ENCODE data around the gene KCNJ5. TPM values are rescaled to one million over a fixed set of nuclear protein-coding genes. Genes with fewer than 3 reads are reported as not detected.

The KCNJ5 gene
- total and polyA plus RNA-seq, 2 experiments from 2014 or later: under 0.01 TPM; not detected in 1

DNA sequence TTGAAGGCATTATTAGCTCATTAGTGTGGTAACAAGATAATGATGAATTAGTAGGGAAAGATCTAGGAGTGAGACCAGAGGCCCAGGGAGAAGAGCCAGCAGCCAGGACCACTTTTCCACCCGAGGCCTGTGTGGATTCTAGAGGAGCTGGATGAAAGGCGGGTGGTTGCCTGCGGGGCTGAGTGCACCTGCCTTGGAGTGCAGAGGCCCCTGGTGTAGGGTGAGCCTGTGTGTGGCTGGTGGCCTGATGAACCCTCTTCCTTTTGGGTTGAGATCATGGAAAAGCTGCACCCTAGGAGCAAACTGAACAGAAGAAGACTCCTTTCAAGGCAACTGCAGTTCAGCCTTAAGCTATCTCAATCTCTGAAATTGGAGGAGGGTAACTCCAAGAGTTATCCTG lies 57.4 kb downstream of the KCNJ5 start:
- no peak for TF ChIP-seq EZH2 (IDR thresholded peaks at IDR 0.05; ENCODE audit: insufficient read depth, poor library complexity, severe bottlenecking)
- TF ChIP-seq EZH2phosphoT487 (IDR thresholded peaks at IDR 0.05; ENCODE audit: insufficient read depth, low read depth): no peak
- DNase-seq: no peak
- H3K9me3 ChIP-seq (ENCODE audit: low read depth): no peaks in the 10 kb centered on the region
- no peaks in the 10 kb centered on the region for H3K27me3 ChIP-seq (replicated peaks; ENCODE audit: insufficient read depth)
- H3K36me3 ChIP-seq (ENCODE audit: low read depth): no peaks in the 10 kb centered on the region
- no peaks in the 10 kb centered on the region for H4K20me1 ChIP-seq (ENCODE audit: insufficient read depth)
- peaks cover 5% of the 10 kb centered on the region; the same call in 1 of the 2 replicates for H3F3A ChIP-seq (ENCODE audit: insufficient read depth)
- H3K4me3 ChIP-seq: no peak overlapping the region
- H3K4me1 ChIP-seq (ENCODE audit: insufficient read depth): no peaks in the 10 kb centered on the region
- WGBS, 2 experiments (ENCODE audit: low coverage in 1 of 2, low lambda C conversion rate in 2 of 2, missing lambda C conversion rate in 2 of 2): 69 to 71% methylated on average over 3 of the region's 3 CpGs
- no peak overlapping the region for H3K9ac ChIP-seq
- no peaks in the 10 kb centered on the region for H3K9me2 ChIP-seq (ENCODE audit: insufficient read depth)
- no peak overlapping the region for H2AFZ ChIP-seq
- H3K27ac ChIP-seq: no peak overlapping the region
- no peak overlapping the region for H3K4me2 ChIP-seq (ENCODE audit: unreplicated experiment)
- in situ Hi-C loops (cut with MboI): no loop called here
- H3K79me2 ChIP-seq (ENCODE audit: insufficient read depth): no peaks in the 10 kb centered on the region

DNA sequence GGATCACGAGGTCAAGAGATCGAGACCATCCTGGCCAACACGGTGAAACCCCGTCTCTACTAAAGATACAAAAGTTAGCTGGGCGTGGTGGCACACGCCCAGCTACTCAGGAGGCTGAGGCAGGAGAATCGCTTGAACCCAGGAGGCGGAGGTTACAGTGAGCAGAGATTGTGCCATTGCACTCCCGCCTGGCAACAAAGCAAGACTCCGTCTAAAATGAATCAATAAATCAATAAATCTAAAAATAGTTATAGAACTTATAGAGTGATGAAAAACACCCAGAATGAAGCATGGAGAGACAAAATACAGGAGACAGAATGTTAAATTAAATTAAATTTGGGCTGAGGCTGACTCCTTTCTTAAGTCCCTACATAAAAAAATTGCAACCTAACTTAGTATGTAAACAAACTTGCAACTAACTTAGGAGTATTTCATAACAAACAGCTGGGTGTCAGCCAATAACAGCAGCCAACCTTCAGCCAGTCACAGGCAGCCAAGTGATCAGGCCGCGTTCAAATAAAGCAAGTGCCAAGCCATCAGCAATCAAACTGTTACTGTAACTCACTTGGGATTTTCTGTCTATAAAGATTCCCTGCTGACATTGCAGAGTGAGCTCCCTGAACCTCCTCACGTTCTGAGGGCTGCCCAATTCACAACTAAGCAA lies 58.8 kb downstream of the KCNJ5 start:
- Histone ChIP-seq H3K4me1 (ENCODE audit: insufficient read depth) (no peaks in the 10 kb centered on the region), H3K36me3 (ENCODE audit: low read depth) (no peaks in the 10 kb centered on the region), H3K27ac (no peak overlapping the region), H4K20me1 (ENCODE audit: insufficient read depth) (no peaks in the 10 kb centered on the region), H3K9me3 (ENCODE audit: low read depth) (no peaks in the 10 kb centered on the region), H3K27me3 (replicated peaks; ENCODE audit: insufficient read depth) (no peaks in the 10 kb centered on the region; the same call in 1 of the 2 replicates), H3K9me2 (ENCODE audit: insufficient read depth) (no peaks in the 10 kb centered on the region), H3F3A (ENCODE audit: insufficient read depth) (peaks cover 5% of the 10 kb centered on the region; the same call in 1 of the 2 replicates), H3K4me3 (no peak overlapping the region), H3K9ac (no peak overlapping the region), H3K4me2 (ENCODE audit: unreplicated experiment) (no peak overlapping the region), H2AFZ (no peak overlapping the region), H3K79me2 (ENCODE audit: insufficient read depth) (no peaks in the 10 kb centered on the region)
- TF ChIP-seq EZH2 (IDR thresholded peaks at IDR 0.05; ENCODE audit: insufficient read depth, poor library complexity, severe bottlenecking) (no peak), EZH2phosphoT487 (IDR thresholded peaks at IDR 0.05; ENCODE audit: insufficient read depth, low read depth) (no peak)
- WGBS, 2 experiments (ENCODE audit: low coverage in 1 of 2, low lambda C conversion rate in 2 of 2, missing lambda C conversion rate in 2 of 2): 53 to 60% methylated on average over 13 of the region's 13 CpGs
- in situ Hi-C loops (cut with MboI): loop anchor here (5.0 to 25.0 kb wide), 2 partner anchors 68 to 788 kb away; no protein-coding TSS in a partner anchor
- DNase-seq: peak; percentile 15

GRCh38 chr11:128953151-128953550 lies 62.0 kb downstream of the KCNJ5 start:
- no peaks in the 10 kb centered on the region for H4K20me1 ChIP-seq (ENCODE audit: insufficient read depth)
- no peaks in the 10 kb centered on the region for H3K9me3 ChIP-seq (ENCODE audit: low read depth)
- H3K36me3 ChIP-seq (ENCODE audit: low read depth): no peaks in the 10 kb centered on the region
- no peaks in the 10 kb centered on the region for H3K79me2 ChIP-seq (ENCODE audit: insufficient read depth)
- no peak overlapping the region for H3K4me3 ChIP-seq
- in situ Hi-C loops (cut with MboI): loop anchor here (5.0 to 25.0 kb wide), 2 partner anchors 71 to 791 kb away; no protein-coding TSS in a partner anchor
- H3K9me2 ChIP-seq (ENCODE audit: insufficient read depth): no peaks in the 10 kb centered on the region
- no peak for DNase-seq
- H3K27ac ChIP-seq: no peak overlapping the region
- no peak overlapping the region for H2AFZ ChIP-seq
- H3K27me3 ChIP-seq (replicated peaks; ENCODE audit: insufficient read depth): no peaks in the 10 kb centered on the region; the same call in 1 of the 2 replicates
- no peak overlapping the region for H3K4me2 ChIP-seq (ENCODE audit: unreplicated experiment)
- TF ChIP-seq EZH2phosphoT487 (IDR thresholded peaks at IDR 0.05; ENCODE audit: insufficient read depth, low read depth) (no peak), EZH2 (IDR thresholded peaks at IDR 0.05; ENCODE audit: insufficient read depth, poor library complexity, severe bottlenecking) (no peak)
- 80 to 87% methylated on average over 15 to 16 of the region's 16 CpGs for WGBS, 2 experiments (ENCODE audit: low coverage in 1 of 2, low lambda C conversion rate in 2 of 2, missing lambda C conversion rate in 2 of 2)
- H3K9ac ChIP-seq: no peak overlapping the region
- H3K4me1 ChIP-seq (ENCODE audit: insufficient read depth): peaks cover 6% of the 10 kb centered on the region; the same call in 1 of the 2 replicates
- H3F3A ChIP-seq (ENCODE audit: insufficient read depth): peaks cover 5% of the 10 kb centered on the region; the same call in 1 of the 2 replicates

DNA sequence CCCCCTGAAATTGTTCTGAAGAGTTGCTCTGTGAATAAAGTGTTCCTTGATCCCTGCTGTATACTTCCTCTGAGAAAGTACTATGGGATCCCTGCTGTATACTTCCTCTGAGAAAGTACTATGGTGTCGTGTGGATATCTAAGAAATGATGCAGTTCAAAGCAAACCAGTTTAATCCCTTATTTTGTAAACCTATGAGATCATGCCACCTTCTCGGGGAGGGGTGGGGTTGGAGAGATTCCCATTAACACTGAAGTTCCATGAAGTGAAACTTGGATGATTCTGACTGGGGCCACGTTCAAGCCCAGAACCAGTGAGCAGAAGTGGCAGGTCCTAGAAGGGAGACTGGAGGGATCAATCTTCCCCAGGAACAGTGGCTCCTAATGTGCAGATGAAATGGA lies 64.5 kb downstream of the KCNJ5 start:
- Histone ChIP-seq H3F3A (ENCODE audit: insufficient read depth) (peaks cover 5% of the 10 kb centered on the region; the same call in 1 of the 2 replicates), H3K9me3 (ENCODE audit: low read depth) (no peaks in the 10 kb centered on the region), H3K79me2 (ENCODE audit: insufficient read depth) (no peaks in the 10 kb centered on the region), H3K36me3 (ENCODE audit: low read depth) (no peaks in the 10 kb centered on the region), H4K20me1 (ENCODE audit: insufficient read depth) (no peaks in the 10 kb centered on the region), H2AFZ (no peak overlapping the region), H3K9ac (no peak overlapping the region), H3K27me3 (replicated peaks; ENCODE audit: insufficient read depth) (no peaks in the 10 kb centered on the region; the same call in 1 of the 2 replicates), H3K27ac (no peak overlapping the region), H3K4me2 (ENCODE audit: unreplicated experiment) (no peak overlapping the region), H3K4me1 (ENCODE audit: insufficient read depth) (peaks cover 6% of the 10 kb centered on the region; the same call in 1 of the 2 replicates), H3K4me3 (no peak overlapping the region), H3K9me2 (ENCODE audit: insufficient read depth) (no peaks in the 10 kb centered on the region)
- WGBS, 2 experiments (ENCODE audit: low coverage in 1 of 2, low lambda C conversion rate in 2 of 2, missing lambda C conversion rate in 2 of 2): 44 to 52% methylated on average over 3 of the region's 3 CpGs
- TF ChIP-seq EZH2 (IDR thresholded peaks at IDR 0.05; ENCODE audit: insufficient read depth, poor library complexity, severe bottlenecking): no peak
- no peak for TF ChIP-seq EZH2phosphoT487 (IDR thresholded peaks at IDR 0.05; ENCODE audit: insufficient read depth, low read depth)
- in situ Hi-C loops (cut with MboI): loop anchor here (25.0 kb wide), 1 partner anchor 793 kb away; no protein-coding TSS in a partner anchor
- no peak for DNase-seq
